Activated T-cell treated with anti-CD3 and anti-CD28 coated beads, Interleukin-2, amount 50 U/mL, for 48 hours (primary cell): Measurements from ENCODE around the gene IRAG1.

ENCODE experiments used
- DNase-seq, 2 experiments: peaks; one replicate each; pipeline ENCODE4 v3.0.0-alpha.2; 2020

IRAG1 gene

DNA sequence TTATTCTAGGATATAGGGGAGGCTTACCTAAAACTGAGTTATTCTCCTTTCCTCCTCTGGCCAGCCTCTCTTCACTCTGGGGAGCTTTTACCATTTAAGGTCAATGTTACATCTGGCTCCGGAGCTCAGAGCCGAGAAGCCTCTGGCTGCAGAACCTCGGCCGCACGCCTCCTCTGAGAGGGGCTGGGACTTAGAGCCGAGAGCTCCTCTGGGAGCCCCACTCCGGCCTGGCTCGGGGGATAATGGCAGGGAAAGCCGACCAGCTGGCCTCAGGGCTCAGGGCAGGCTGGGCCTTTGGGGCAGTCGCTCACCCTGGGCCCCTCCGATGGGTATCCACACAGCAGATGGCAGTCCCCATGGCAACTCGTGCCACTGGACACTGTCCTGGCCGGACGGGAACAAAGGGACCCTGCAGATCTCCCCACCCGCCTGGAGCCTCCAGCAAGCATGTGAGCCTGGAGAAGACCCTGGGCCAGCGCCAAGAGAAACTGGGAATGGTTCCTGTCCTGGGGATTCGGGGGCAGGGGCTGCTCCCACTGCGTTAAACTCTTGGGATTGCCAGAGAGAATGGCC is at the start of gene IRAG1:
TSS of gene IRAG1 (minus strand) at position 247 of the 573 bp plus-strand sequence. CDS start at position 94, 153 bp downstream.
- no peak for DNase-seq

GRCh38 chr11:10742460-10743208 is 49.1 kb upstream of the IRAG1 start:
- DNase-seq, result no peak

DNA sequence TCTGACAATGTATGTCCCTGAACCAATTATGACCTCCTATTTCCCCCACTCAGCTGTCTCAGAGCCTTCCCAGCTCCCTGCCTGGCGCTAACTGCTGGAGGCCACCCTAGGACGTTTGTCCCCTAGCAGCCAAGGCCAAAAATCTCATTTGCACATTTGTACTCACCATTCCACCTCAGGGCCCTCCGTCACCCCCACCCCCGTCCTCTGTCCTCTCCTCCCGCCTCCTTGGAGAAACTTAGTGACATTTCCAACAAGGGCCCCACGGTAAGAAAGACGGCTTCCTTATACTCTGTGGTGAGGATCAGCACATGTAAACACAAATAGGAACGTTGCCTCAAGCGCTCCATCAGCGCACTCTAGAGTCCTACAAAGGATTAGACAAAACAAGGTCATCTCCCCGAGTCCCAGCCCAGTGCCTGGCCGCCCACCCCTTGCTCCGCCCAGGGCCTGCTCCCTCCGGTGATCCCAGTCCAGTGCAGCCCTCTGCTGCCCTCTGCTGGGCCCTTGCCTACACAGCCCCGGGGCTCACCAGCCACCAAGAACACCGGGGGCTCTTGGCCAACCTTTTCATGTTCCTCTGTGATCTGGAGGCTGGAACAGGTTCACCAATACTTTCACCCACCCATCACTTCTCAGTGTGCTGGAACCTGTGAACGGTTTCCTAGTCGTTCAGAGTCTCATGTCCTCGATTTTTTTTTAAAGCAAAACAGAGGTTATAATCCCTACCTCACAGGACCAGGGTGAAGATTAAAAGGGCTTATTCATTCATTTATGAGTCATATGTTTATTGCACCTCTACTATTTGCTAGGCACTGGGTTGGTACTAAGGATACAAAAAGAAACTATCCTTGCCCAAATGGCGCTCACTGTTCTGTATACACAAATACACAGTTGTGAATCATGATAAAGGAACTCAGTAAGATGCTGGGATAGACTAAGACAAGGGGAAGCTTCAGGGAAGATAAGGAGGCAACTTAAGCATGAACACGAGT is 42.2 kb upstream of the IRAG1 start:
- peak; percentile 93 to 95 for DNase-seq

GRCh38 chr11:10731064-10731680 is 37.6 kb upstream of the IRAG1 start:
- no peak for DNase-seq

GRCh38 chr11:10730151-10730550 is 36.6 kb upstream of the IRAG1 start:
- no peak for DNase-seq

DNA sequence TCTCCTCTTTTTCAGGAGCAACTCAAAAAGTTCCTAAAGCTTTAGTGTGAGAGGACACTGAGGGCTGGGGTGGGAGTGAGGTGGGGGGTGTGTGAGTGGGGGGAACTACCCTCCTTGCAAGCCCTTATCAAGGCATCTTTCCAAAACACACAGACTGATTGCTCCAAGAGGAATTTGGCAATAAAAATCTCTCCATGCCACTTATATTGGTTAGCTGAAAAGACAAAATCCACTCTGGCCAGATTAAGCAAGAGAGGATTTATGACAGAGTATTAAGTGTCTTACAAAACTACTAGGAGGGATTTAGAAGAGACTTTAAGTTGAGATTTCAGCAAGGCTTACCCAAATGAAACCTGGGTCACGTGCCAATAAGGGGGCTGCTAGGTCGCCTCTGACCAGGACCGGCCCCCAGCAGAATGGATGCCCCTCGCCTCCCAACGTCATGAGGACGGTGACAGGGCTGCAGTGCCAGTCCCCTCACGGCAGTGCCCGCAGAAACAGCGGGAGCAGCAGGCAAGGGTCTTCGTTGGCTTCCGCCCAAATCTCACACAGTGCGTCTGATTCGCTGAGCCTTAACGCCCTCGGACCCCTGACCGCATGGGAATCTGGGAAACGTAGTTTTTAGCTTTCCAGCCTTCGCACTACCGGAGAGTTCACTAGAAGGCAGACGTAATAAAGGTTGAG is 35.4 kb upstream of the IRAG1 start:
- no peak for DNase-seq

DNA sequence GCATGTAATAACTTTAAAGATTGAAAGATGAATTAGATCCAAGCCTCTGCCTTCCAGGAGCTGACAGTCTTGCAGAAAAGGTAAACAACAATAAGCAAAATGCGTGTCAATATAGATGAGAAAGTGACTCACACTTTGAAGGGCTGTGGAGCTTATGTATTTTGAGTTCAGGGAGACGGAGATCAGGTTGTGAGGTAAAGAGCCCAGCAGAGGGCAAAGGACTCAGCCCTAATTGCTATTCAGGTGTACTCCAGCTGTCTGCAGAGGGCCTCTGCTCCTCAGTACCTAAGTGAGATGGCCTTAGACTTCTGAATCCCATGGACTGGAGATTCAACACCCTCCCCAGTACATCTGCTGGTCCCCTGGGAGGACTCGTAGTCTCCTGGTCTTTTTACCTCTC is 34.6 kb upstream of the IRAG1 start:
- no peak for DNase-seq

DNA sequence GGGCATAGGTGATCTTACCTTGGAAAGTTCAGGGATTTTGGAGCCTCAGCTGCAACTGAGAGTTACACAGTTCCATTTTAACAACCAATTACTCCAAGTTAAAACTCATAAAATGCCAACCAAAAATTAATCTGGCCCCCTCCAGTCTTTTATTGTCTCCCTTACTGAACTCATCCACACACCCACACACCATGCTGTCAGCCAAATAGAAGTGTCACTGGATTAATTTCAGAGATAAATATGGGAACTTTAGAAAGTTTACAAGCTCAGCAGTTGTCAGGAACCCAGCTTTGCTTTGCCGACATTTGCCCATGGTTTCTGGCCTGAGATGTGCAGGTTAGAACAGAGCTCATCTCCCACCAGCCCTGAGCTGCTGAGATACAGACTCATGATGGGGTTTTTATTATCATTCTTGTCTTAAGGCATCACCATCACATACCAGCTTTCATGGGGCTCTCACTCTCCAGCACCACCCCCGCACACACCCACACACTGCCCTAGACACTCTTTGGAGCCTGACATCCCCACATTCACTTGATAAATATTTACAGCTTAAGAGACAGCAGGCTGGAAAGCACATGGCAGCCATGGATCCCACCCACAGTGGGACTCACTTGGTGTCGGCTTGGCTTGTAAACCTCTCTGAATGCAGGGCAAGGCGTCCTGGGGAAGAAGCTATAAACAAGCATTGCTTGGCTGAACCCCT is 33.7 kb upstream of the IRAG1 start:
- no peak for DNase-seq

GRCh38 chr11:10725907-10726253 is 32.3 kb upstream of the IRAG1 start:
- no peak for DNase-seq

GRCh38 chr11:10725114-10725906 is 31.8 kb upstream of the IRAG1 start:
- DNase-seq, result peak; percentile 63 to 64

- DNase-seq, result no peak
Observed at GRCh38 chr11:10722307-10722706, 28.8 kb upstream of the IRAG1 start.

- no peak for DNase-seq
Observed at GRCh38 chr11:10720881-10721376, 27.4 kb upstream of the IRAG1 start.

- no peak for DNase-seq
Observed at GRCh38 chr11:10719616-10720015, 26.1 kb upstream of the IRAG1 start.

GRCh38 chr11:10716543-10717259 is 23.1 kb upstream of the IRAG1 start:
- no peak for DNase-seq

DNA sequence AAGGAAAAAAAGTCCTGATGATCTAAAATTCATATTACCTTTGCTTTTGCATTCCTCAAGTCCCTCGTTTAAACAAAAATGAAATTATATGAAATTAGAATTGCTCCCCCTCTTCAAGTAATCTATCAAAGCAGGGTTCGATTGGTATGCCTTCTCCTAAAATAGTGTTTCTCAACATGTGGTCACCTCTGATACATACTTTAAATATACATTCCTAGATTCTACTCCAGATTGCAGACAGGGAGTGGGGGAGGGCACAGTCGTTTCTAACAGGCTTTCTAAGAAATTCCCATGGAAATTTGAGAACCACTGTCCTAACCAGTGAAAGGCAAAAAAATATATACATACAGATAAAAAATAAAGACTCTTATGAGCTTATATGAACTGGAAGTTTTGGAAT is 22.6 kb upstream of the IRAG1 start:
- no peak for DNase-seq

DNA sequence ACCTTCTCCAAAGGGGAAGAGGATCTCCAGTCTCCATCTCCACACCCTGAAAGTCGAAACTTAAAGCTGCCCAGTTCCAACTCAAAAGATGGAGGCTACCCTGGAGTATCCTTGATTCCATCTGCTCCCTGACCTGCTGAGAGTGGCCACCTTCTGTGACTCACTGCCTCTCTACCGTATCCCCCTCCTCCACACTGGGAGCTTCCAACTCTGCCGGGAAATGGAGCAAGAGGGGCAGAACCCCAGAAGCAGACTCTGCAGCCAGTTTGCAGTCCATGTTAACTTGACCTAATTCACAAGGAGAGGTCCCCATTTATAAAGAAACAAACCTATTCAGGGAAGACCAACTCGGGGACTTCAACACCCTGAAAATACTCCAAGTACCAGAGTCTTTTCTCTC is 22.0 kb upstream of the IRAG1 start:
- no peak for DNase-seq

GRCh38 chr11:10709299-10710086 is 15.9 kb upstream of the IRAG1 start:
- no peak for DNase-seq

GRCh38 chr11:10708131-10708530 is 14.6 kb upstream of the IRAG1 start:
- DNase-seq, result no peak

- no peak for DNase-seq
Observed at GRCh38 chr11:10701982-10702381, 8.4 kb upstream of the IRAG1 start.
